HepG2 (cell line): Measurements from ENCODE around the gene LRRC45. TPM values are rescaled to one million over a fixed set of nuclear protein-coding genes. Genes with fewer than 3 reads are reported as not detected.

ENCODE experiments used
- BCL6 ChIP-seq: IDR thresholded peaks from 2 replicates; pipeline ENCODE4 v1.6.1; 2016; ENCODE audit warnings: missing genetic modification reagents, missing compliant biosample characterization
- HNRNPUL1 ChIP-seq: fragments of 200-400 bp; formaldehyde crosslinking; IDR thresholded peaks from 2 replicates; pipeline ENCODE4 v1.6.1; 2017; ENCODE audit warnings: low read depth, mild to moderate bottlenecking, low read length, moderate library complexity
- MAFK ChIP-seq, 2 experiments: IDR thresholded peaks in 1 of 2; conservative IDR thresholded peaks in 1 of 2; 2 replicates each; pipeline ENCODE4 v1.6.1; 2011; ENCODE audit warnings: improper control_type of control experiment in 2 of 2, low read length in 2 of 2
- MZF1 ChIP-seq: sonication (generic); formaldehyde crosslinking; IDR thresholded peaks from 2 replicates; pipeline ENCODE4 v1.8.1; 2023; ENCODE audit warnings: mild to moderate bottlenecking, missing genetic modification reagents, borderline replicate concordance
- NCOA1 ChIP-seq: sonication (generic); formaldehyde crosslinking; IDR thresholded peaks from 2 replicates; pipeline ENCODE4 v1.9.0; 2021; ENCODE audit warnings: missing genetic modification reagents
- SNRNP70 ChIP-seq: fragments of 200-400 bp; formaldehyde crosslinking; IDR thresholded peaks from 2 replicates; pipeline ENCODE4 v1.6.1; 2017; ENCODE audit warnings: mild to moderate bottlenecking, low read depth, low read length, moderate library complexity
- TEAD2 ChIP-seq: sonication (generic); formaldehyde crosslinking; IDR thresholded peaks from 2 replicates; pipeline ENCODE4 v1.9.0; 2021; ENCODE audit warnings: missing genetic modification reagents
- ZBTB3 ChIP-seq: sonication (generic); formaldehyde crosslinking; IDR thresholded peaks from 2 replicates; pipeline ENCODE4 v1.4.0; 2020; ENCODE audit warnings: low read depth, mild to moderate bottlenecking, moderate library complexity, missing genetic modification reagents, borderline replicate concordance
- ZNF230 ChIP-seq: sonication (generic); formaldehyde crosslinking; IDR thresholded peaks from 2 replicates; pipeline ENCODE4 v1.4.0; 2020; ENCODE audit warnings: mild to moderate bottlenecking, missing genetic modification reagents
- polyA plus RNA-seq, 8 experiments: library from polyadenylated mRNA; depleted of rRNA in 3 of 8; stranded (reverse) in 7 of 8; unstranded in 1 of 8; fragments of >200 nt; fragmentation: Illumina TruSeq in 4 of 8; extraction: Trizol in 4 of 8; gene quantifications; 2 replicates each; pipeline versions ENCODE4 v1.2.1 to v1.2.3, GENCODE V29; 2011 to 2016; ENCODE audit warnings: low read depth in 4 of 8, missing spikeins in 1 of 8, mixed read lengths in 1 of 8; ENCODE audit not compliant: insufficient read depth in 1 of 8
- total RNA-seq, 5 experiments: library from RNA; depleted of rRNA; stranded (reverse); fragments of >200 nt; fragmentation: Illumina TruSeq; extraction: Trizol; gene quantifications; 2 replicates each; pipeline ENCODE4 v1.2.3, GENCODE V29; 2016; ENCODE audit warnings: low read depth in 1 of 5
- TF ChIP-seq, protein P1 (sequence below): sonication (generic); formaldehyde crosslinking; IDR thresholded peaks from 2 replicates; pipeline ENCODE4 v1.4.0; 2020; ENCODE audit warnings: missing genetic modification reagents
- TF ChIP-seq, protein P2 (sequence below): sonication (generic); formaldehyde crosslinking; IDR thresholded peaks from 2 replicates; pipeline ENCODE4 v1.5.0; 2020; ENCODE audit warnings: mild to moderate bottlenecking, missing genetic modification reagents, borderline replicate concordance
- TF ChIP-seq, protein P3 (sequence below): sonication (generic); formaldehyde crosslinking; IDR thresholded peaks from 2 replicates; pipeline ENCODE4 v1.9.0; 2021; ENCODE audit warnings: missing genetic modification reagents, mild to moderate bottlenecking, borderline replicate concordance
- TF ChIP-seq, protein P4 (sequence below): sonication (generic); formaldehyde crosslinking; IDR thresholded peaks from 2 replicates; pipeline ENCODE4 v1.8.0; 2022; ENCODE audit warnings: mild to moderate bottlenecking, missing genetic modification reagents; ENCODE audit not compliant: insufficient replicate concordance

Gene LRRC45
- total and polyA plus RNA-seq, 2 of the 13 experiments (the other 11 are each of a cell fraction or from before 2014, with no cell fraction given): 11.6 to 48.1 TPM

DNA sequence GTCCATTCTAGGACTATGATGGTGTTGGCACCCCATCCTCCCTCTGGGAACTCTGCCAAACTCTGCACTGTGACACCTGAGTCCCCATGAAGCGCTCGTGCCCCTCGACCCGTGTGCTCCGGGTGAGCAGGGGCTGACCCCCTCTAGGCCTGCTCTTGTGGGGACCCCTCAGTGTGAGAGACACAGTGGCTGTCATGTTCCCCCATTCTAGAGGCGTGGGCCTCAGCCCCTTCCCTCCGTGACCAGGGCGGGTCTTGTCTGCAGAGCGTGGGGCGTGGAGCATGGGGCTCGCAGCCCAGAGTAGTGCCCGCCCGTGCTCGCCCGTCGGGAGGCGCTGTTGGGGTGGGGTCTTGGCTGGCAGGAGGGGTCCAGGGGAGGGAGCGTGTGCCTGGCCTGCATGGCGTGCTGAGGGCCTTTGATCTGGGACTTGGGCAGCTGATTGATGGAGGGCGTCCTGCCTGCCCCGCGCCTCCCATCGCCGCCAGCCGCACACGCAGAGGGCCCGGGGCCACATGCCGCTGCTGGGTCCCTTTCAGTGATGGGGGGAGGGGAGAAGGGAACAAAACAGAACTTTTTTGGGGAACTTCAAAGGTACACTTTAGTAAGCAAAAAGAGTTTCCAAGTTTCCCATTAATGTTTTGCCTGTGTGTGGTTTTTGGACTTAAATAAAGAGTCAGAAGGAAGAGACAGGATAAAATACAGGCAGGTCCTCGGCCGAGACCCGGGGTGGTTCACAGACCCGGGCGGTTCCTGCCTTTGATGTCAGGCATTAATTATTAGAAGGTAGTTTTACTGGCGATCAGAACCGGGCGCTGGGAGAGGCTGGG lies 22.9 kb upstream of the LRRC45 start (continued):
- TF ChIP-seq, protein P1, sequence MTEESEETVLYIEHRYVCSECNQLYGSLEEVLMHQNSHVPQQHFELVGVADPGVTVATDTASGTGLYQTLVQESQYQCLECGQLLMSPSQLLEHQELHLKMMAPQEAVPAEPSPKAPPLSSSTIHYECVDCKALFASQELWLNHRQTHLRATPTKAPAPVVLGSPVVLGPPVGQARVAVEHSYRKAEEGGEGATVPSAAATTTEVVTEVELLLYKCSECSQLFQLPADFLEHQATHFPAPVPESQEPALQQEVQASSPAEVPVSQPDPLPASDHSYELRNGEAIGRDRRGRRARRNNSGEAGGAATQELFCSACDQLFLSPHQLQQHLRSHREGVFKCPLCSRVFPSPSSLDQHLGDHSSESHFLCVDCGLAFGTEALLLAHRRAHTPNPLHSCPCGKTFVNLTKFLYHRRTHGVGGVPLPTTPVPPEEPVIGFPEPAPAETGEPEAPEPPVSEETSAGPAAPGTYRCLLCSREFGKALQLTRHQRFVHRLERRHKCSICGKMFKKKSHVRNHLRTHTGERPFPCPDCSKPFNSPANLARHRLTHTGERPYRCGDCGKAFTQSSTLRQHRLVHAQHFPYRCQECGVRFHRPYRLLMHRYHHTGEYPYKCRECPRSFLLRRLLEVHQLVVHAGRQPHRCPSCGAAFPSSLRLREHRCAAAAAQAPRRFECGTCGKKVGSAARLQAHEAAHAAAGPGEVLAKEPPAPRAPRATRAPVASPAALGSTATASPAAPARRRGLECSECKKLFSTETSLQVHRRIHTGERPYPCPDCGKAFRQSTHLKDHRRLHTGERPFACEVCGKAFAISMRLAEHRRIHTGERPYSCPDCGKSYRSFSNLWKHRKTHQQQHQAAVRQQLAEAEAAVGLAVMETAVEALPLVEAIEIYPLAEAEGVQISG (CRISPR knock-in tag): no peak; the same call in 1 of the 2 replicates
- TF ChIP-seq SNRNP70: no peak
- TF ChIP-seq, protein P2, sequence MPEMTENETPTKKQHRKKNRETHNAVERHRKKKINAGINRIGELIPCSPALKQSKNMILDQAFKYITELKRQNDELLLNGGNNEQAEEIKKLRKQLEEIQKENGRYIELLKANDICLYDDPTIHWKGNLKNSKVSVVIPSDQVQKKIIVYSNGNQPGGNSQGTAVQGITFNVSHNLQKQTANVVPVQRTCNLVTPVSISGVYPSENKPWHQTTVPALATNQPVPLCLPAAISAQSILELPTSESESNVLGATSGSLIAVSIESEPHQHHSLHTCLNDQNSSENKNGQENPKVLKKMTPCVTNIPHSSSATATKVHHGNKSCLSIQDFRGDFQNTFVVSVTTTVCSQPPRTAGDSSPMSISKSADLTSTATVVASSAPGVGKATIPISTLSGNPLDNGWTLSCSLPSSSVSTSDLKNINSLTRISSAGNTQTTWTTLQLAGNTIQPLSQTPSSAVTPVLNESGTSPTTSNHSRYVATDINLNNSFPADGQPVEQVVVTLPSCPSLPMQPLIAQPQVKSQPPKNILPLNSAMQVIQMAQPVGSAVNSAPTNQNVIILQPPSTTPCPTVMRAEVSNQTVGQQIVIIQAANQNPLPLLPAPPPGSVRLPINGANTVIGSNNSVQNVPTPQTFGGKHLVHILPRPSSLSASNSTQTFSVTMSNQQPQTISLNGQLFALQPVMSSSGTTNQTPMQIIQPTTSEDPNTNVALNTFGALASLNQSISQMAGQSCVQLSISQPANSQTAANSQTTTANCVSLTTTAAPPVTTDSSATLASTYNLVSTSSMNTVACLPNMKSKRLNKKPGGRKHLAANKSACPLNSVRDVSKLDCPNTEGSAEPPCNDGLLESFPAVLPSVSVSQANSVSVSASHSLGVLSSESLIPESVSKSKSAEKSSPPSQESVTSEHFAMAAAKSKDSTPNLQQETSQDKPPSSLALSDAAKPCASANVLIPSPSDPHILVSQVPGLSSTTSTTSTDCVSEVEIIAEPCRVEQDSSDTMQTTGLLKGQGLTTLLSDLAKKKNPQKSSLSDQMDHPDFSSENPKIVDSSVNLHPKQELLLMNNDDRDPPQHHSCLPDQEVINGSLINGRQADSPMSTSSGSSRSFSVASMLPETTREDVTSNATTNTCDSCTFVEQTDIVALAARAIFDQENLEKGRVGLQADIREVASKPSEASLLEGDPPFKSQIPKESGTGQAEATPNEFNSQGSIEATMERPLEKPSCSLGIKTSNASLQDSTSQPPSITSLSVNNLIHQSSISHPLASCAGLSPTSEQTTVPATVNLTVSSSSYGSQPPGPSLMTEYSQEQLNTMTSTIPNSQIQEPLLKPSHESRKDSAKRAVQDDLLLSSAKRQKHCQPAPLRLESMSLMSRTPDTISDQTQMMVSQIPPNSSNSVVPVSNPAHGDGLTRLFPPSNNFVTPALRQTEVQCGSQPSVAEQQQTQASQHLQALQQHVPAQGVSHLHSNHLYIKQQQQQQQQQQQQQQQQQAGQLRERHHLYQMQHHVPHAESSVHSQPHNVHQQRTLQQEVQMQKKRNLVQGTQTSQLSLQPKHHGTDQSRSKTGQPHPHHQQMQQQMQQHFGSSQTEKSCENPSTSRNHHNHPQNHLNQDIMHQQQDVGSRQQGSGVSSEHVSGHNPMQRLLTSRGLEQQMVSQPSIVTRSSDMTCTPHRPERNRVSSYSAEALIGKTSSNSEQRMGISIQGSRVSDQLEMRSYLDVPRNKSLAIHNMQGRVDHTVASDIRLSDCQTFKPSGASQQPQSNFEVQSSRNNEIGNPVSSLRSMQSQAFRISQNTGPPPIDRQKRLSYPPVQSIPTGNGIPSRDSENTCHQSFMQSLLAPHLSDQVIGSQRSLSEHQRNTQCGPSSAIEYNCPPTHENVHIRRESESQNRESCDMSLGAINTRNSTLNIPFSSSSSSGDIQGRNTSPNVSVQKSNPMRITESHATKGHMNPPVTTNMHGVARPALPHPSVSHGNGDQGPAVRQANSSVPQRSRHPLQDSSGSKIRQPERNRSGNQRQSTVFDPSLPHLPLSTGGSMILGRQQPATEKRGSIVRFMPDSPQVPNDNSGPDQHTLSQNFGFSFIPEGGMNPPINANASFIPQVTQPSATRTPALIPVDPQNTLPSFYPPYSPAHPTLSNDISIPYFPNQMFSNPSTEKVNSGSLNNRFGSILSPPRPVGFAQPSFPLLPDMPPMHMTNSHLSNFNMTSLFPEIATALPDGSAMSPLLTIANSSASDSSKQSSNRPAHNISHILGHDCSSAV (CRISPR knock-in tag): peak; percentile 16; the same call in 1 of the 2 replicates
- TF ChIP-seq, protein P3, sequence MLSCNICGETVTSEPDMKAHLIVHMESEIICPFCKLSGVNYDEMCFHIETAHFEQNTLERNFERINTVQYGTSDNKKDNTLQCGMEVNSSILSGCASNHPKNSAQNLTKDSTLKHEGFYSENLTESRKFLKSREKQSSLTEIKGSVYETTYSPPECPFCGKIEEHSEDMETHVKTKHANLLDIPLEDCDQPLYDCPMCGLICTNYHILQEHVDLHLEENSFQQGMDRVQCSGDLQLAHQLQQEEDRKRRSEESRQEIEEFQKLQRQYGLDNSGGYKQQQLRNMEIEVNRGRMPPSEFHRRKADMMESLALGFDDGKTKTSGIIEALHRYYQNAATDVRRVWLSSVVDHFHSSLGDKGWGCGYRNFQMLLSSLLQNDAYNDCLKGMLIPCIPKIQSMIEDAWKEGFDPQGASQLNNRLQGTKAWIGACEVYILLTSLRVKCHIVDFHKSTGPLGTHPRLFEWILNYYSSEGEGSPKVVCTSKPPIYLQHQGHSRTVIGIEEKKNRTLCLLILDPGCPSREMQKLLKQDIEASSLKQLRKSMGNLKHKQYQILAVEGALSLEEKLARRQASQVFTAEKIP: no peak
- no peak; the same call in 1 of the 2 replicates for TF ChIP-seq ZNF230 (CRISPR knock-in tag)
- TF ChIP-seq ZBTB3 (CRISPR knock-in tag): peak; percentile 43; the same call in 1 of the 2 replicates
- TF ChIP-seq BCL6: 0 out of 2 replicates have a peak, but pooled peaks have one; percentile 5
- no peak for TF ChIP-seq TEAD2 (CRISPR knock-in tag)
- TF ChIP-seq HNRNPUL1: no peak
- TF ChIP-seq MAFK (conservative IDR thresholded peaks at IDR 0.05 in 1 of 2, IDR thresholded peaks at IDR 0.05 in 1 of 2; ENCODE audit: low read length in 2 of 2): no peak
- TF ChIP-seq NCOA1 (CRISPR knock-in tag): peak; percentile 91; the same call in 1 of the 2 replicates
- 0 out of 2 replicates have a peak, but pooled peaks have one; percentile 37 for TF ChIP-seq MZF1 (CRISPR knock-in tag)
- TF ChIP-seq, protein P4, sequence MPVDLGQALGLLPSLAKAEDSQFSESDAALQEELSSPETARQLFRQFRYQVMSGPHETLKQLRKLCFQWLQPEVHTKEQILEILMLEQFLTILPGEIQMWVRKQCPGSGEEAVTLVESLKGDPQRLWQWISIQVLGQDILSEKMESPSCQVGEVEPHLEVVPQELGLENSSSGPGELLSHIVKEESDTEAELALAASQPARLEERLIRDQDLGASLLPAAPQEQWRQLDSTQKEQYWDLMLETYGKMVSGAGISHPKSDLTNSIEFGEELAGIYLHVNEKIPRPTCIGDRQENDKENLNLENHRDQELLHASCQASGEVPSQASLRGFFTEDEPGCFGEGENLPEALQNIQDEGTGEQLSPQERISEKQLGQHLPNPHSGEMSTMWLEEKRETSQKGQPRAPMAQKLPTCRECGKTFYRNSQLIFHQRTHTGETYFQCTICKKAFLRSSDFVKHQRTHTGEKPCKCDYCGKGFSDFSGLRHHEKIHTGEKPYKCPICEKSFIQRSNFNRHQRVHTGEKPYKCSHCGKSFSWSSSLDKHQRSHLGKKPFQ (CRISPR knock-in tag): no peak
